SK-N-SH (cell line): Measurements from ENCODE around the gene C19orf33. TPM values are rescaled to one million over a fixed set of nuclear protein-coding genes. Genes with fewer than 3 reads are reported as not detected.
A peak's percentile ranks its signal among the peaks of the same experiment; 100 is the strongest.

Experiments
- CTCF ChIA-PET: fragments of 300-600, 350-600 bp; formaldehyde crosslinking; extraction: SDS; loops from one replicate; lab custom pipeline; 2021; lab: Yijun Ruan, JAX
- POLR2A ChIA-PET: fragments of 350-600 bp; sonication (Branson Sonifier 250); formaldehyde crosslinking; extraction: SDS; loops from one replicate; lab custom pipeline; 2020; ENCODE audit warnings: antibody characterized with exemption, inconsistent platforms; lab: Yijun Ruan, JAX
- DNase-seq: peaks from one replicate; pipeline ENCODE4 v3.0.0; 2012
- H2AFZ ChIP-seq: fragments of 200-600 bp; sonication (generic); 2 replicates; pipeline ENCODE4 v1.8.1; 2016; ENCODE audit warnings: antibody characterized with exemption, mild to moderate bottlenecking, low read depth
- H3F3A ChIP-seq: fragments of 200-600 bp; sonication (generic); replicated peaks from 2 replicates; pipeline ENCODE3; 2016; ENCODE audit warnings: antibody characterized with exemption, mild to moderate bottlenecking; ENCODE audit not compliant: insufficient read depth
- H3K27ac ChIP-seq, 2 experiments: fragments of 200-500 bp in 1 of 2; fragments of 200-600 bp in 1 of 2; sonication (Bioruptor generic) in 1 of 2; sonication (generic), shearing (Covaris generic) in 1 of 2; 2 replicates each; pipeline versions ENCODE4 v1.5.1 to v1.6.1; 2014 to 2016; ENCODE audit warnings: low read depth in 2 of 2, inconsistent platforms in 1 of 2, low read length in 1 of 2, mild to moderate bottlenecking in 1 of 2, mixed read lengths in 1 of 2
- H3K27me3 ChIP-seq: fragments of 200-600 bp; sonication (generic), shearing (Covaris generic); 2 replicates; pipeline ENCODE4 v1.6.1; 2016; ENCODE audit warnings: mixed run types; ENCODE audit not compliant: insufficient read depth
- H3K36me3 ChIP-seq, 2 experiments: fragments of 200-500 bp in 1 of 2; fragments of 200-600 bp in 1 of 2; sonication (Bioruptor generic) in 1 of 2; sonication (generic) in 1 of 2; replicated peaks in 1 of 2; 2 replicates each; pipeline versions ENCODE3 to v1.5.1; 2014 to 2016; ENCODE audit warnings: low read length in 1 of 2, mild to moderate bottlenecking in 1 of 2; ENCODE audit not compliant: insufficient read depth in 2 of 2, control insufficient read depth in 1 of 2
- H3K4me1 ChIP-seq, 2 experiments: fragments of 200-500 bp in 1 of 2; fragments of 200-600 bp in 1 of 2; sonication (Bioruptor generic) in 1 of 2; sonication (generic), shearing (Covaris generic) in 1 of 2; 2 replicates each; pipeline versions ENCODE4 v1.5.1 to v1.6.1; 2014 to 2016; ENCODE audit warnings: low read depth in 1 of 2, low read length in 1 of 2, mixed run types in 1 of 2; ENCODE audit not compliant: insufficient read depth in 2 of 2, control insufficient read depth in 1 of 2
- H3K4me2 ChIP-seq: fragments of 200-600 bp; sonication (generic), shearing (Covaris generic); 2 replicates; pipeline ENCODE4 v1.6.1; 2017; ENCODE audit warnings: mixed run types
- H3K4me3 ChIP-seq, 2 experiments: fragments of 200-500 bp in 1 of 2; fragments of 200-600 bp in 1 of 2; sonication (Bioruptor generic) in 1 of 2; sonication (generic), shearing (Covaris generic) in 1 of 2; 2 replicates each; pipeline versions ENCODE4 v1.5.1 to v1.8.1; 2014 to 2016; ENCODE audit warnings: low read depth in 2 of 2, inconsistent platforms in 1 of 2, low read length in 1 of 2, mild to moderate bottlenecking in 1 of 2, mixed read lengths in 1 of 2, moderate library complexity in 1 of 2
- H3K79me2 ChIP-seq: fragments of 200-600 bp; sonication (generic); 2 replicates; pipeline ENCODE4 v1.8.1; 2017; ENCODE audit warnings: mild to moderate bottlenecking; ENCODE audit not compliant: insufficient read depth
- H3K9ac ChIP-seq: fragments of 200-600 bp; sonication (generic); 2 replicates; pipeline ENCODE4 v1.6.1; 2017; ENCODE audit warnings: mixed run types
- H3K9me2 ChIP-seq: fragments of 200-600 bp; sonication (generic); 2 replicates; pipeline ENCODE4 v1.6.1; 2017; ENCODE audit warnings: mixed run types
- H3K9me3 ChIP-seq: fragments of 200-600 bp; sonication (generic); 2 replicates; pipeline ENCODE4 v1.6.1; 2017; ENCODE audit warnings: mixed run types, mild to moderate bottlenecking, moderate library complexity
- H4K20me1 ChIP-seq: fragments of 200-600 bp; sonication (generic); 2 replicates; pipeline ENCODE4 v1.6.1; 2017; ENCODE audit warnings: mild to moderate bottlenecking, mixed run types; ENCODE audit not compliant: insufficient read depth
- CHD2 ChIP-seq: fragments of 150-350 bp; IDR thresholded peaks from 2 replicates; pipeline ENCODE4 v1.6.1; 2018; ENCODE audit warnings: low read length; ENCODE audit not compliant: partially characterized antibody
- EP300 ChIP-seq, 2 experiments: IDR thresholded peaks; 2 replicates each; pipeline versions ENCODE4 v1.4.0 to v1.6.1; 2012; ENCODE audit warnings: borderline replicate concordance in 1 of 2, low read depth in 1 of 2, low read length in 1 of 2
- EZH2phosphoT487 ChIP-seq: fragments of 200-600 bp; sonication (generic); IDR thresholded peaks from 2 replicates; pipeline ENCODE4 v1.6.1; 2017; ENCODE audit warnings: low read depth, mixed run types, mild to moderate bottlenecking, antibody characterized with exemption, moderate library complexity, borderline replicate concordance
- FOXJ3 ChIP-seq: sonication (generic); formaldehyde crosslinking; IDR thresholded peaks from 2 replicates; pipeline ENCODE4 v1.5.1; 2020; ENCODE audit warnings: mild to moderate bottlenecking, missing genetic modification reagents
- FOXM1 ChIP-seq: IDR thresholded peaks from 2 replicates; pipeline ENCODE4 v1.4.0; 2012; ENCODE audit warnings: low read depth, mild to moderate bottlenecking
- GATA2 ChIP-seq: sonication (generic); formaldehyde crosslinking; IDR thresholded peaks from 2 replicates; pipeline ENCODE4 v1.5.0; 2020; ENCODE audit warnings: mild to moderate bottlenecking, missing genetic modification reagents
- JUND ChIP-seq: IDR thresholded peaks from 2 replicates; pipeline ENCODE4 v1.4.0; 2012
- MAX ChIP-seq: IDR thresholded peaks from 2 replicates; pipeline ENCODE4 v1.4.0; 2012; ENCODE audit warnings: low read depth
- MEF2A ChIP-seq: IDR thresholded peaks from 2 replicates; pipeline ENCODE4 v1.4.0; 2012; ENCODE audit warnings: low read depth, borderline replicate concordance
- MXI1 ChIP-seq: IDR thresholded peaks from 2 replicates; pipeline ENCODE4 v1.6.1; 2012; ENCODE audit warnings: mild to moderate bottlenecking, low read depth, low read length, improper control_type of control experiment
- NRF1 ChIP-seq: IDR thresholded peaks from 2 replicates; pipeline ENCODE4 v1.6.1; 2012; ENCODE audit warnings: low read depth, mild to moderate bottlenecking, low read length
- PBX3 ChIP-seq: IDR thresholded peaks from 2 replicates; pipeline ENCODE4; 2012
- RAD21 ChIP-seq: IDR thresholded peaks from 2 replicates; pipeline ENCODE4 v1.6.1; 2012; ENCODE audit warnings: mild to moderate bottlenecking, low read length
- REST ChIP-seq: IDR thresholded peaks from 2 replicates; pipeline ENCODE4 v1.6.1; 2012; ENCODE audit warnings: mild to moderate bottlenecking, low read depth, low read length, moderate library complexity
- SIN3A ChIP-seq: IDR thresholded peaks from 2 replicates; pipeline ENCODE4 v1.6.1; 2012; ENCODE audit warnings: low read depth, mild to moderate bottlenecking, low read length, moderate library complexity, borderline replicate concordance
- TAF1 ChIP-seq: IDR thresholded peaks from 2 replicates; pipeline ENCODE4 v1.6.1; 2012; ENCODE audit warnings: low read depth, mild to moderate bottlenecking, low read length, moderate library complexity, borderline replicate concordance
- TCF12 ChIP-seq: IDR thresholded peaks from 2 replicates; pipeline ENCODE4 v1.4.0; 2012
- TEAD4 ChIP-seq: IDR thresholded peaks from 2 replicates; pipeline ENCODE4 v1.4.0; 2012; ENCODE audit warnings: mild to moderate bottlenecking, borderline replicate concordance; ENCODE audit not compliant: insufficient read depth
- YY1 ChIP-seq: IDR thresholded peaks from 2 replicates; pipeline ENCODE4 v1.4.0; 2012; ENCODE audit warnings: low read depth, mild to moderate bottlenecking
- ZBTB33 ChIP-seq: IDR thresholded peaks from 2 replicates; pipeline ENCODE4 v1.4.0; 2012; ENCODE audit warnings: low read depth, borderline replicate concordance
- WGBS: methylation state at CpG from one replicate; pipeline ENCODE4 v1.1.6; 2017; ENCODE audit warnings: low lambda C conversion rate; 5-methylcytosine and 5-hydroxymethylcytosine counted together
- polyA plus RNA-seq, 3 experiments: library from polyadenylated mRNA; depleted of rRNA; stranded (reverse); fragments of >200 nt; gene quantifications; 2 replicates each; pipeline ENCODE4 v1.2.3, GENCODE V29; 2012

The C19orf33 gene
- polyA plus RNA-seq, 1 of the 3 experiments (the other 2 are of a cell fraction) = not detected

GRCh38 chr19:38336638-38337359 is 32.7 kb downstream of the C19orf33 start (continued):
- TF ChIP-seq REST (no peak), MXI1 (peak; percentile 67), NRF1 (peak; percentile 47), SIN3A (no peak), FOXM1 (no peak), GATA2 (no peak), YY1 (no peak), MEF2A (no peak), EZH2phosphoT487 (no peak), RAD21 (no peak), CHD2 (no peak), PBX3 (no peak), EP300 (IDR thresholded peaks at IDR 0.05; ENCODE audit: borderline replicate concordance in 1 of 2, low read depth in 1 of 2, low read length in 1 of 2) (no peak), MAX (peak; percentile 84)

- no peaks in the 10 kb centered on the region for H4K20me1 ChIP-seq
- H3K27ac ChIP-seq = no peak overlapping the region; a peak in 1 of 4 replicates
- H3K9me3 ChIP-seq = no peaks in the 10 kb centered on the region
- peaks cover 2% of the 10 kb centered on the region for H3F3A ChIP-seq
- DNase-seq = peak; percentile 27
- H3K4me1 ChIP-seq = peaks cover 0 to 8% of the 10 kb centered on the region in 2 experiments; a peak in 1 of 4 replicates
- peak overlapping the region; percentile 88 for H3K4me2 ChIP-seq
- H3K36me3 ChIP-seq = no peaks in the 10 kb centered on the region
- ChIA-PET POLR2A (interaction anchor here (0.8 to 2.1 kb wide), 2 partner anchors 10 to 37 kb away, joined by 3 to 10 read pairs; partner anchors contain the start of gene PSMD8), CTCF (interaction anchor here (0.9 to 1.0 kb wide), 2 partner anchors 37 to 66 kb away, joined by 3 read pairs; partner anchors contain the start of genes FAM98C and PSMD8)
- no peaks in the 10 kb centered on the region for H3K9me2 ChIP-seq
- no peaks in the 10 kb centered on the region for H3K27me3 ChIP-seq
- peak overlapping the region; percentile 68 to 96 for H3K4me3 ChIP-seq
- no peaks in the 10 kb centered on the region for H3K79me2 ChIP-seq
- H3K9ac ChIP-seq = no peak overlapping the region
- WGBS = 64% methylated on average over 10 of the region's 10 CpGs
- H2AFZ ChIP-seq = 0 out of 2 replicates have a peak overlapping the region, but pooled peaks have one; percentile 59
- no peak for TF ChIP-seq ZBTB33
- no peak for TF ChIP-seq REST
- no peak for TF ChIP-seq YY1
- no peak for TF ChIP-seq JUND
- TF ChIP-seq TCF12 = no peak
- TF ChIP-seq TAF1 = no peak
- TF ChIP-seq EZH2phosphoT487 = no peak
- no peak for TF ChIP-seq FOXM1
- TF ChIP-seq FOXJ3 = no peak
- no peak for TF ChIP-seq TEAD4
- TF ChIP-seq NRF1 = no peak
- no peak for TF ChIP-seq EP300 (IDR thresholded peaks at IDR 0.05; ENCODE audit: borderline replicate concordance in 1 of 2, low read depth in 1 of 2, low read length in 1 of 2)
Measured at GRCh38 chr19:38337360-38337653, 33.3 kb downstream of the C19orf33 start.
